ENCODE measurements around the gene MALRD1.

MALRD1 gene

GRCh38 chr10:19580691-19581090 lies 532.1 kb downstream of the MALRD1 start:
- no peak for ATAC-seq (replicated peaks)
- Mint-ChIP-seq H3K4me1 (no peaks in the 10 kb centered on the region), H3K9me3 (peaks cover 2 to 10% of the 10 kb centered on the region in 2 donors), H3K27ac (no peak overlapping the region), H3K4me3 (no peak overlapping the region), H3K27me3 (no peaks in the 10 kb centered on the region), H3K36me3 (no peaks in the 10 kb centered on the region)
- no peak for DNase-seq

- H3K36me3 Mint-ChIP-seq = no peaks in the 10 kb centered on the region
- ATAC-seq (replicated peaks) (no peak), DNase-seq (no peak)
- no peak overlapping the region for H3K27ac Mint-ChIP-seq
- H3K9me3 Mint-ChIP-seq = peaks cover 0 to 14% of the 10 kb centered on the region in 2 donors
- H3K4me3 Mint-ChIP-seq = no peak overlapping the region
- no peaks in the 10 kb centered on the region for H3K27me3 Mint-ChIP-seq
- H3K4me1 Mint-ChIP-seq = no peaks in the 10 kb centered on the region
These were observed 540.0 kb downstream of the MALRD1 start for GRCh38 chr10:19588608-19589007.

DNA sequence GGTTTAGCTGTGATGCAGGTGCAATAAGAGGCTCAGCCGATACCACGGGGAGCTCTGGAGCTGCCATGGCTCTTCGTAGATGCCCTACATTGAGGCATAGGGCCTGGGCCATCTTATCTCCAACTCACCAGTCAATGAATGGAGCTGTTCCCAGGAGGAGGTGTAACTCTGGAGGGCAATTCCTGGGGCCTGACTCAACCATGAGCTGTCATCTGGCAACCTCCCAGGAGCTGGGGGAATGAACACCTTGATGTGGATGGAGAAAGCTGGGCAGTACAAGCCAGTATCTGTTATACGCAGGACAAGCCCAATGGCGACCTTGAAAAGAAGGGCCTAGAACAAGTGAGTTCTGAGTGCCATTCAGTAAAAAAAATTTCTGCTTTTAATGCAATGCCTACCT lies 543.7 kb downstream of the MALRD1 start:
- H3K36me3 Mint-ChIP-seq = no peaks in the 10 kb centered on the region
- no peak for ATAC-seq (replicated peaks)
- no peak overlapping the region for H3K27ac Mint-ChIP-seq
- H3K4me1 Mint-ChIP-seq = no peaks in the 10 kb centered on the region
- no peak overlapping the region for H3K4me3 Mint-ChIP-seq
- H3K9me3 Mint-ChIP-seq = peaks cover 0 to 1% of the 10 kb centered on the region in 2 donors
- no peaks in the 10 kb centered on the region for H3K27me3 Mint-ChIP-seq
- DNase-seq = no peak

DNA sequence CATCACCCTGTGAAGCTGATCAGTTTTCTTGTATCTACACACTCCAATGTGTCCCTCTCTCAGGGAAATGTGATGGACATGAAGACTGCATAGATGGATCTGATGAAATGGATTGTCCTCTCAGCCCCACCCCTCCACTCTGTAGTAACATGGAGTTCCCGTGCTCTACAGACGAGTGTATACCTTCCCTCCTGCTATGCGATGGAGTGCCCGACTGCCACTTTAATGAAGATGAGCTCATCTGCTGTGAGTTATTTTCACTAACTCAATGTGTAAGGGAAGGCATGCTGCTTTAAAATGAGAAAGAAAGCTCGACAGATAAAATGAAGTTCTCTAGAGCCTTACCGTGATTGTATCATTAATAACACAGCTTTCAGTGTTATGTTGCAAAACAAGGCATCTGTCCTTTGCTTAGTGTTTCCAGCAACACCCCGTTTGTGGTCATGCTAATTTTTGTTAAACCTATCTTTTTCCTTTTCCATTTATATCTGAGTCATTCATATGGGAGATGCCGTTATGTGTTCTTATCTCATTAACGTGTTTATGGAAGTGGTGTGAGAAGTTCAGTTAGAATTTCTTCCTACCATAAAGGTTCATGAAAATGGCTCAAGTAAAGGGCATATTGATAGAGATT lies 546.7 kb downstream of the MALRD1 start:
- no peaks in the 10 kb centered on the region for H3K4me1 Mint-ChIP-seq
- no peak overlapping the region for H3K27ac Mint-ChIP-seq
- H3K36me3 Mint-ChIP-seq = no peaks in the 10 kb centered on the region
- no peaks in the 10 kb centered on the region for H3K27me3 Mint-ChIP-seq
- no peak overlapping the region for H3K4me3 Mint-ChIP-seq
- DNase-seq (no peak), ATAC-seq (replicated peaks) (no peak)
- H3K9me3 Mint-ChIP-seq = no peaks in the 10 kb centered on the region

- no peak for ATAC-seq (replicated peaks)
- Mint-ChIP-seq H3K36me3 (no peaks in the 10 kb centered on the region), H3K4me3 (no peak overlapping the region), H3K27me3 (no peaks in the 10 kb centered on the region), H3K4me1 (no peaks in the 10 kb centered on the region), H3K27ac (no peak overlapping the region), H3K9me3 (peaks cover 3 to 5% of the 10 kb centered on the region in 2 donors)
- DNase-seq = no peak
These were observed 557.2 kb downstream of the MALRD1 start for GRCh38 chr10:19605806-19606205.

DNA sequence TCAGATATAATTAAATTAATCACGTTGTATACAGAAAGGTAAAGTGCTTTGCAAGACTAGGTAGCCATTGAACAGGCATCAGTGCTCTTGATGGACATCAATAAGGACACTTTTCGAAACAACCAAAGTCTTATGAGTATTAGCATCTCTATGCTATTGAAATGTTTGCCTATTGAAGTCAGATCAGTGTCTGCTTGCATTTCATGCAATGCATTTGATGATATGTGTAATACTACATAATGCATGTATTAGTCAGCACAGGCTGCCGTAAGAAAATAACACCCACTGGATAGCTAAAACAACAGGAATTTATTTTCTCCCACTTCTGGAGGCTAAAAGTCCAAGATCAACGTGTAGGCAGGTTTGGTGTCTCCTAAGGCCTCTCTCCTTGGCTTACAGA lies 558.4 kb downstream of the MALRD1 start:
- no peak overlapping the region for H3K27ac Mint-ChIP-seq
- H3K27me3 Mint-ChIP-seq = no peaks in the 10 kb centered on the region
- H3K4me1 Mint-ChIP-seq = no peaks in the 10 kb centered on the region
- H3K36me3 Mint-ChIP-seq = no peaks in the 10 kb centered on the region
- no peak overlapping the region for H3K4me3 Mint-ChIP-seq
- H3K9me3 Mint-ChIP-seq = peaks cover 3 to 8% of the 10 kb centered on the region in 2 donors
- DNase-seq = no peak
- ATAC-seq (replicated peaks) = no peak

DNA sequence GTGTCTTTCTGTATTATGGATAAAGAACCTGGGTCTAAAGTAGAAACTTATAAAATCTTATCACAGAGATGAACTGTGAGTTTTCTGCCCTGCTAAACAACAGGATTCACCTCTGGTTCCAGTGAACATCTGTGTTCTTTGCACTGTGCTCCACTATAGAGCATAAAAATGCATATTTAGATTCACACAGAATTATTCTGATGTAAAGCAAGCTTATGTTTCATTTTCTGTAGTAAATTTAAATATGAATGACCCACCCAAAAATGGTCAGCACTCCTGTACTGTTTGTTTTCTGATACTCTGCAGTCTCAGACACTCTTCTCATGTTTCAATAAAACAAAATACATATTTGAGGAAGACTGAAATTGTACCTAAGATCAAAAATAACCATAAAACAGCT lies 563.2 kb downstream of the MALRD1 start:
- no peak overlapping the region for H3K27ac Mint-ChIP-seq
- DNase-seq (no peak), ATAC-seq (replicated peaks) (no peak)
- no peaks in the 10 kb centered on the region for H3K36me3 Mint-ChIP-seq
- no peak overlapping the region for H3K4me3 Mint-ChIP-seq
- H3K27me3 Mint-ChIP-seq = no peaks in the 10 kb centered on the region
- no peaks in the 10 kb centered on the region for H3K4me1 Mint-ChIP-seq
- peaks cover 3 to 6% of the 10 kb centered on the region in 2 donors for H3K9me3 Mint-ChIP-seq

GRCh38 chr10:19616966-19617365 lies 568.4 kb downstream of the MALRD1 start:
- Mint-ChIP-seq H3K9me3 (peaks cover 0 to 4% of the 10 kb centered on the region in 2 donors), H3K36me3 (no peaks in the 10 kb centered on the region), H3K27ac (no peak overlapping the region), H3K27me3 (no peaks in the 10 kb centered on the region), H3K4me3 (no peak overlapping the region), H3K4me1 (no peaks in the 10 kb centered on the region)
- no peak for DNase-seq
- ATAC-seq (replicated peaks) = no peak

GRCh38 chr10:19620811-19621210 lies 572.2 kb downstream of the MALRD1 start:
- Mint-ChIP-seq H3K4me1 (no peaks in the 10 kb centered on the region), H3K27ac (no peak overlapping the region), H3K4me3 (no peak overlapping the region), H3K27me3 (no peaks in the 10 kb centered on the region), H3K9me3 (peaks cover 0 to 2% of the 10 kb centered on the region in 2 donors), H3K36me3 (no peaks in the 10 kb centered on the region)
- DNase-seq (no peak), ATAC-seq (replicated peaks) (no peak)

DNA sequence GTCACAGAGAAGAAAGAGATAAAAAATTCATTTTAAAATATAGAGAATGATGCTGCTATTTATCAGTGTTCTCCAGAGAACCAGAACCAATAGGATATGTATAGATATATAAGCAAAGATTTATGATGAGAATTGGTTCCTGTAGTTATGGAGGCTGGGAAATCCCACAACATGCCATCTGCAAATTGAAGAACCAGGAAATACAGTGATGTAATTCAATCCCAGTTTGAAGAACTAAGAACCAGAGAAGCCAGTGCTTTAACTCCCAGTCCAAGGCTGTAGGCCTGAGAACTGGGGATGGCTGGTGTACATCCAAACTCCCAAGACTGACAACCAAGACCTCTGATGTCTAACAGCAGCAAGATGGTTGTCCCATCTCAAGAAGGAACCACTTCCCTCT lies 574.7 kb downstream of the MALRD1 start:
- no peak overlapping the region for H3K27ac Mint-ChIP-seq
- H3K27me3 Mint-ChIP-seq = no peaks in the 10 kb centered on the region
- H3K36me3 Mint-ChIP-seq = no peaks in the 10 kb centered on the region
- DNase-seq = no peak
- no peaks in the 10 kb centered on the region for H3K9me3 Mint-ChIP-seq
- ATAC-seq (replicated peaks) = no peak
- H3K4me1 Mint-ChIP-seq = no peaks in the 10 kb centered on the region
- no peak overlapping the region for H3K4me3 Mint-ChIP-seq

DNA sequence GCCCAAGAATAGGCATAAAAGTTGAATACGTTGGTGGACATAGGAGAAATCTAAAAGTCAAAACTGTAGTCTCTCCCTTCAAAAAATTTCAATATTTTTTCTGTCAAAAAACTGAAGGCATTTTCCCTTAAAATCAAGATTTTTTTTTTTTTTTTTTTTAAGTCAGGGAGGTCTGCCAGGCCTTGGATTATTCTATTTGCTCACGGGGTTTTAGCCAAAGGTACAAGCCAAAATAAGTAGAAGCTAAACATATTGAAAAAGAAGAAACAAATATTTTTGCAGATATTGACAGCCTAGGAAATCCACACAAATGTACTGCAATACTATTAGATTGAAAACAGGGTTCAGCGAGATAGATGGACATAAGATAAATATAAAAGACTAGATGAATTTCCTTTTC lies 577.6 kb downstream of the MALRD1 start:
- Mint-ChIP-seq H3K27me3 (no peaks in the 10 kb centered on the region), H3K4me1 (no peaks in the 10 kb centered on the region)
- ATAC-seq (replicated peaks) = no peak

DNA sequence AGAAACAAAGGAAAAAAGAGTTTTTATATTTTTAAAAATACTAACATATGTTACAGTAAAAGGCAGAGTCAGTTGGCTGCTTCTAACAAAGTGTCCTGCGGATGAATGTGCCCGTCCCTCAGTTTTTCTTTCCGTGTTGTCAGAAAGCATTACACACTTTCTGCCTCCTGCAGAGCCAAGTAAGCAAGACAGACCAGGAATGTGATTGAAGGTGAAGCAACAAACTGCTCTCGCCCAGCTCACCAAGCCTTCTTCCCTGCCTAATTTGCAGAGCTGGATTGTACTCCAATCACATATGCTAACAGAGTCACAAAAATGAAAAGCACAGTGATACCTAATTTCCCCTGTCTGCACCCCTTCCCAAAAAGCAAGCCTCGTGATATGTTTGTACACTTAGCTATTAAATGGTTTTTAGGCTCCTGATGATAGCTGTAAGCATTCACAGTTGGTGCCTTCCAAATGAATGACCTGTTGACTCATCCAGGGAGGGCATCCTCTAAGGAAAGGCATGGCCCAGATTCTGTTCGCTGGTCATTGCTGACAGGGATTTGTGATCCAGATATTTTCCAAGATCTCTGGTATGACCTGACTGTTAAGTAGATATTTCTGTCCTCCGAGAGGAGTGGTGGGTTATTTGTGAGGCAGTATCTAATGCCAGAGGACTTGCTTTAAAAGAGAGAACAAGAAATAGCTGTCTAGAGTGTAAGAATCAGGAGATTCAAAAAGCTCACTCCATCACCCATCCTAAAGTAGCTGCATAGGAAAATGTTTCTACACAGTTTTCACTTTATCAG lies 580.4 kb downstream of the MALRD1 start:
- Mint-ChIP-seq H3K9me3 (no peaks in the 10 kb centered on the region), H3K4me1 (no peaks in the 10 kb centered on the region), H3K27me3 (no peaks in the 10 kb centered on the region), H3K4me3 (no peak overlapping the region), H3K36me3 (no peaks in the 10 kb centered on the region), H3K27ac (no peak overlapping the region)
- no peak for ATAC-seq (replicated peaks)
- DNase-seq = no peak

More for the DNA sequence above, 577.6 kb downstream of the MALRD1 start:
- DNase-seq = no peak
- H3K36me3 Mint-ChIP-seq = no peaks in the 10 kb centered on the region
- no peaks in the 10 kb centered on the region for H3K9me3 Mint-ChIP-seq
- H3K4me3 Mint-ChIP-seq = no peak overlapping the region
- no peak overlapping the region for H3K27ac Mint-ChIP-seq

- no peak for DNase-seq
- H3K36me3 Mint-ChIP-seq = no peaks in the 10 kb centered on the region
These were observed 581.0 kb downstream of the MALRD1 start for GRCh38 chr10:19629567-19629966.

GRCh38 chr10:19634163-19634562 lies 585.6 kb downstream of the MALRD1 start:
- Mint-ChIP-seq H3K4me3 (no peak overlapping the region), H3K4me1 (peaks cover 2 to 8% of the 10 kb centered on the region in 2 donors), H3K27ac (no peak overlapping the region), H3K9me3 (no peaks in the 10 kb centered on the region), H3K27me3 (no peaks in the 10 kb centered on the region), H3K36me3 (no peaks in the 10 kb centered on the region)
- ATAC-seq (replicated peaks) = no peak
- no peak for DNase-seq

More at GRCh38 chr10:19629567-19629966, 581.0 kb downstream of the MALRD1 start:
- H3K4me3 Mint-ChIP-seq = no peak overlapping the region
- no peak overlapping the region for H3K27ac Mint-ChIP-seq
- no peak for ATAC-seq (replicated peaks)
- no peaks in the 10 kb centered on the region for H3K9me3 Mint-ChIP-seq
- H3K4me1 Mint-ChIP-seq = no peaks in the 10 kb centered on the region
- H3K27me3 Mint-ChIP-seq = no peaks in the 10 kb centered on the region

DNA sequence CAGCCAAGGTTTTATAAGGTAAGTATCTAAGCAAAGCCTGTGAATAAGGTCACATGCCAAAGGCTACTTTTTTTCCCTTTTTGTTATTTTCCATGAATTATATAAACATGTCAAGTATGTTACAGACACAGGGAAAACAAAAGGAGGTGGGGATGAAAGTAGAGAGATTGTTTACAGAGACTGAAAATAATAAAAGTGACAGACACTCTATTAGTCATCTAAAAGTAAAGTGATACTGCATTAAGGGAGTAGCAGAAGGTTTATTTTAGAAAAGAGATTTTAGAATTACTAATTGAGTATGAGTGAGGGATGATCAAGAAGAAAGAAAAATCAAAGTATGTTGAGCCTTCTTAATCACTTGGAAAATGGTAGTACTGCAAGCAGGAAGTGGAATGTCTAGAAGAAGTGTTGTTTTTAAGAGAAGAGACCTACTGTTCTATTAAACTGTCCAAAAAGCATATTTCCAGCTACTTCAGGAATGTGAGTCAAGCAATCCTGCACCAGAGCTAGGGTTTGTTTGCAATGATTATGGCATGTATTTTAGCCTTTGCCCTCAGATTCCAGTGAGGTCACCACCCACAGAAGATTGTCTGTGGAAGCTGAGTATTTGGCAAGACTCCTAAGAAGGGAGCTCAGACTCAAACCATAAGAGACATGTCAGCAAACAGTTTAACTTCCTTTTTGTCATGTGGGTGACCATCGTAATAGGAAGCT lies 589.7 kb downstream of the MALRD1 start:
- DNase-seq (no peak), ATAC-seq (replicated peaks) (no peak)
- Mint-ChIP-seq H3K9me3 (no peaks in the 10 kb centered on the region), H3K27ac (peak overlapping the region; percentile 7), H3K4me1 (peaks cover 2 to 8% of the 10 kb centered on the region in 2 donors), H3K36me3 (no peaks in the 10 kb centered on the region), H3K4me3 (peak overlapping the region; percentile 50 to 72), H3K27me3 (no peaks in the 10 kb centered on the region)

All from stimulated activated naive B cell treated with anti-CD40 and anti-IgM and Interleukin-4, amounts not matched to agents 10 μg/mL and 1 μg/mL and 100 μg/mL, for 72 hours (primary cell).